Calu3 (cell line): ENCODE results near the gene FCER1G. TPM values are rescaled to one million over a fixed set of nuclear protein-coding genes. Genes with fewer than 3 reads are reported as not detected.

ENCODE experiments used
- BruUV-seq: library from RNA; stranded (reverse); fragments of 400-500 nt; replicated peaks from 2 replicates; lab custom pipeline; 2021; lab: Mats Ljungman, UMichigan
- CTCF ChIA-PET: fragments of 300-600 bp; sonication (Branson Sonifier 250); formaldehyde crosslinking; loops from one replicate; lab custom pipeline; 2022; ENCODE audit warnings: antibody characterized with exemption; lab: Charles Lee
- DNase-seq: peaks from one replicate; pipeline ENCODE4 v3.0.0; 2022
- H3K27ac Mint-ChIP-seq: one replicate; pipeline ENCODE4 v1.8.0; 2022; ENCODE audit warnings: mixed read lengths; ENCODE audit not compliant: unreplicated experiment
- H3K27me3 Mint-ChIP-seq: one replicate; pipeline ENCODE4 v1.8.0; 2022; ENCODE audit warnings: mixed read lengths; ENCODE audit not compliant: unreplicated experiment
- H3K36me3 Mint-ChIP-seq: one replicate; pipeline ENCODE4 v1.8.0; 2022; ENCODE audit warnings: mild to moderate bottlenecking, moderate library complexity, mixed read lengths; ENCODE audit not compliant: insufficient read depth, unreplicated experiment
- H3K4me1 Mint-ChIP-seq: one replicate; pipeline ENCODE4 v1.8.0; 2022; ENCODE audit warnings: mild to moderate bottlenecking, low read depth, mixed read lengths; ENCODE audit not compliant: unreplicated experiment
- H3K4me3 Mint-ChIP-seq: one replicate; pipeline ENCODE4 v1.8.0; 2022; ENCODE audit warnings: mild to moderate bottlenecking, low read depth, moderate library complexity, mixed read lengths; ENCODE audit not compliant: unreplicated experiment
- H3K9me3 Mint-ChIP-seq: one replicate; pipeline ENCODE4 v1.8.0; 2022; ENCODE audit warnings: low read depth, mixed read lengths; ENCODE audit not compliant: unreplicated experiment
- CTCF ChIP-seq: fragments of 200-600 bp; IDR thresholded peaks from one replicate; pipeline ENCODE4 v1.8.0; 2022; ENCODE audit warnings: antibody characterized with exemption; ENCODE audit not compliant: unreplicated experiment
- intact Hi-C: fragments of 100-400 bp; cut with micrococcal nuclease; formaldehyde crosslinking; loops from one replicate; pipeline ENCODE4 v1.10.0; 2022; ENCODE audit not compliant: unreplicated experiment
- total RNA-seq: library from RNA; stranded (reverse); gene quantifications from 2 replicates; pipeline ENCODE4 v1.2.3, GENCODE V29; 2022

FCER1G gene
- total RNA-seq, 1 experiment from 2014 or later = not detected

GRCh38 chr1:161209790-161210409, 5.2 kb upstream of the FCER1G start:
- Mint-ChIP-seq H3K4me1 (peaks cover 14% of the 10 kb centered on the region), H3K4me3 (no peak overlapping the region), H3K36me3 (peaks cover 55% of the 10 kb centered on the region), H3K27me3 (no peaks in the 10 kb centered on the region), H3K27ac (no peak overlapping the region), H3K9me3 (no peaks in the 10 kb centered on the region)
- peak; percentile 92 for DNase-seq
- CTCF ChIA-PET = interaction anchor here (2.9 kb wide), 1 partner anchor 16 kb away, joined by 14 read pairs; the partner anchor contains the start of gene TOMM40L
- no TSS peak for BruUV-seq
- intact Hi-C loops = loop anchor here (1.0 to 10.0 kb wide), 3 partner anchors 12 to 535 kb away; partner anchors contain the start of gene DUSP12
- TF ChIP-seq CTCF = peak; percentile 87

- DNase-seq = no peak
- TF ChIP-seq CTCF = no peak
- no peak overlapping the region for H3K27ac Mint-ChIP-seq
- BruUV-seq = no TSS peak
- no peak overlapping the region for H3K4me3 Mint-ChIP-seq
- CTCF ChIA-PET = no interaction called here
- peaks cover 21% of the 10 kb centered on the region for H3K27me3 Mint-ChIP-seq
- peaks cover 19% of the 10 kb centered on the region for H3K4me1 Mint-ChIP-seq
- intact Hi-C loops = no loop called here
- no peaks in the 10 kb centered on the region for H3K9me3 Mint-ChIP-seq
- H3K36me3 Mint-ChIP-seq = peaks cover 57% of the 10 kb centered on the region
Observed at GRCh38 chr1:161214369-161214768, 726 bp upstream of the FCER1G start.

DNA sequence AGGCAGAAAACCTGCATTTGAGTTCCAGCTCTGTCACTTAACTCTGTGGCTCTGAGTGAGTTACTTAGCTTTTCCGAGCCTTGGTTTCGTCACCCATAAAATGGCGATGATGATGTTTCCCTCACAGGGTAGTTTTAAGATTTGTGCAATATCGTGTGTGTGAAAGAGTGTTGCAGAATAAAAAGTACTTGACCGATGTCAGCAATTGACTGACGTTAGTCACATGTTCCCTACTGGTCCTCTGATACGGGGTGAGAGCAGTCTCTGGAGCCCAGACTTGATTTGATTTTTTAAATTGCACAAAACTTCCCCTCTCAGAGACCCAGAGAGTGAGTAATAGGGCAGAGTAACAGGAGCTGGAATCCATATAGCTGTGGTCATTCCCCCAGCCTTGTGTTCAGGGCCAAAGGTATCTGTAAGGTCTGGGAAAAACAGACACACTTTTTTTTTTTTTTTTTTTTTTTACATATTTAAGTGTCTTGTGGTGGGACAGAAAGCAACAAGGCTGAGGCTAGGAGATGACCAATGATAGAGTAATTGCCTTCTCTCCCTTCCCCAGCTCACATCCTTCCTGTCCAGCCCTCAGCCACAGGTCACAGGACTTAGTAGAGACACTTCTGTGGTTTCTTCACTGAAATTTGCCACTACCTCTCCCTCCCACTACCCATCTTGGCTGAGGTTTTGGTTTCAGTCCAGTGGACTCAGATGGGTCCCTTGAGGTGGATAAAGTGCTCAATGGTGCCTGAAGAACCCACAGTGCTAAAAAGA, 2.0 kb downstream of the FCER1G start:
- no peak for TF ChIP-seq CTCF
- CTCF ChIA-PET = interaction anchor here (0.7 to 1.0 kb wide), 2 partner anchors 15 to 157 kb away, joined by 5 to 6 read pairs; partner anchors contain the start of gene NDUFS2
- H3K27me3 Mint-ChIP-seq = peaks cover 32% of the 10 kb centered on the region
- H3K36me3 Mint-ChIP-seq = peaks cover 32% of the 10 kb centered on the region
- no TSS peak for BruUV-seq
- peaks cover 9% of the 10 kb centered on the region for H3K4me1 Mint-ChIP-seq
- no peaks in the 10 kb centered on the region for H3K9me3 Mint-ChIP-seq
- DNase-seq = no peak
- no peak overlapping the region for H3K27ac Mint-ChIP-seq
- intact Hi-C loops = no loop called here
- H3K4me3 Mint-ChIP-seq = no peak overlapping the region

DNA sequence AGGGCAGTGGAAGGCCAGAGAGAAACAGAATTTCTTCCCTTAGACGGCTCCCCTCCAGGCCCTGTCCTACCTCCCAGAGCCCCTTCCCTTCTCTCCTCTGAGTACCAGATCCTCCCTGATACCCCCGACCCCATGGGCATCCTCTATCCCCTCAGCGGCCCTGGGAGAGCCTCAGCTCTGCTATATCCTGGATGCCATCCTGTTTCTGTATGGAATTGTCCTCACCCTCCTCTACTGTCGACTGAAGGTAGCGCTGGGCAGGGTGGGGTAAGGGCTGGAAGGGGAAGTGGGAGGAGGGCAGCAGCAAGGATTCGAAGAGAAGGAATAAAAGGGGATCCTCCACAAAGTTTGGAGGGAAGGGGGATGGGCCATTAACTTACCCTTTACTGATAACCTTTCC, 2.7 kb downstream of the FCER1G start:
- Mint-ChIP-seq H3K27ac (no peak overlapping the region), H3K27me3 (peaks cover 39% of the 10 kb centered on the region), H3K9me3 (no peaks in the 10 kb centered on the region), H3K4me1 (peaks cover 9% of the 10 kb centered on the region), H3K4me3 (no peak overlapping the region), H3K36me3 (peaks cover 26% of the 10 kb centered on the region)
- TF ChIP-seq CTCF = no peak
- BruUV-seq = no TSS peak
- CTCF ChIA-PET = no interaction called here
- no peak for DNase-seq
- intact Hi-C loops = no loop called here
